HG03565 (cell line): ENCODE data around the gene ENOX1.

Source experiments
- ATAC-seq: cut with Tn5 transposase; IDR thresholded peaks from one replicate; pipeline ENCODE4 v1.9.1; 2021; ENCODE audit warnings: mild to moderate bottlenecking, moderate library complexity; ENCODE audit not compliant: unreplicated experiment

ENOX1 gene

DNA sequence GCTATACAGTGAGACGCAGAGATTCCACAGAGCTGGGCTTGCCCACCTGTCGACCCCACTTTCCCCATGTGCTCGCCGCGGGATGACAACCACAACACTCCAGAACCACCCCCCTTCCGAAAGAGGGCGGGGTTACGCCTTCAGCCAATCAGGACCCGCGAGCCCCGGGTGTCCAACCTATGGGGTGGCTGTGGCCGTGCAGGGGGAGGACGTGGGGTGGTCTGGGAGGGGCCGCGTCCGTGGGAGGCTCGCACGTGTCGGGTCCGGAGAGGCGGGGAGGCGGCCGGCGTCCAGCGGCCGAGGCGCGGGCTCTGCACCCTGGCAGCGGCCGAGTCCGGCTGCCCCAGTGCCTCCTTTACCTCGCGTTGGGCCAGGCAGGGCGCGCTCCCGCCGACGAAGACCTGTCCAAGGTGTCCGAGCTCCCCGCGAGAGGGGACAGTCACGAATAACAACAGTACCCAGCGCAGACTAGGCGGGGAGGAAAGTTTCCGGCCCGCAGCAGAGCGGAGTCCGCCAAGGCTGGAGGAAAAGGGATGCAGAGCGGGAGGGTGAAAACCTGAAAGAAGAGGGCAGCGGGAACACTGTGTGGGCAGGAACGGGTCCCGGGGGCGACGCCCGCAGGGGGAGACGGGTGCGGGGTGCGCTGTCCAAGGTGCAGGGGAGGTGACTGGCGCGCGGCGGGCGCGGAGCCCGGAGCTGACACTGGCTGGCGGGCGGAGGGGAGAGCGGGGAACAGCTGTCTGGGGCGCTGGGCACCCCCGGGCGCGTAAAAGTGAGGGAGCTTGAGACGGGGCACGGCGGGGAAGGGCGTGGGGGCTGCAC lies 911 bp downstream of the ENOX1 start:
- no peak for ATAC-seq

DNA sequence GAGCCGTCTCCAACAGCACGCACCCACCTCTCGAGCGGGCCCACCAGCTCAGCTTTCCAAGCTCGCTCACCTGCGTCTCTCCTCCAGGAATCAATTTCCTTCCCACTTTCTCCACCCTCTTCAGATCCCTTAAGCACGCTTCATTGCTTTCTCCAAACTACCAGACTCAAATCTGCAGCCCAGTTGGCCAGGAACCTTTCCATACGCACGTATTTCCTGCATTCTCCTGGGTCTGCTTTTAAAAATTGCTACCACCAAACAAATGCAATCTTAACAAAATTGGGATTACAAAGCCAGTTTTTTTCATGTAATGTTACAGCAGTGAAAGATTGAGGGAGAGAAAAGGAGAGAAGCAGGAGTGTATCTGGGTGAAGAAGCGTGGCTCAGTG lies 1.5 kb downstream of the ENOX1 start:
- ATAC-seq: no peak

DNA sequence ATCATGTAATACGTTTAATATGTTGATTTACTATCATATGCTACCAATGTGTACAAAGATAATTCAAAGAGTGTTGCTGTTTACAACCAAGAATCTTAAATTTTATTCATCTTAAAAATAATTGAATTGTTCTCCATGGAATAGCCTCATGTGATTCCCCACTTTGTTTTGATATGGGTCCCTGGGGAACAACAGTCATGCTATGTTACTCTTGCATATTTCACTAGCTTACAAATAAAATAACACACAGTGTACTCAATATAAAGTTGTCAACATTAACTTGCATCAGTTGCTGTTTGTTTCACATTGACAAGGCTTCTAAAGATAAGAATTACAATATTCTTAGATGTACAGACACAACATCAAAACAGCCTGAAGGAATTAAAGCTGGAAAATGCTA lies 2.3 kb downstream of the ENOX1 start:
- ATAC-seq: no peak

DNA sequence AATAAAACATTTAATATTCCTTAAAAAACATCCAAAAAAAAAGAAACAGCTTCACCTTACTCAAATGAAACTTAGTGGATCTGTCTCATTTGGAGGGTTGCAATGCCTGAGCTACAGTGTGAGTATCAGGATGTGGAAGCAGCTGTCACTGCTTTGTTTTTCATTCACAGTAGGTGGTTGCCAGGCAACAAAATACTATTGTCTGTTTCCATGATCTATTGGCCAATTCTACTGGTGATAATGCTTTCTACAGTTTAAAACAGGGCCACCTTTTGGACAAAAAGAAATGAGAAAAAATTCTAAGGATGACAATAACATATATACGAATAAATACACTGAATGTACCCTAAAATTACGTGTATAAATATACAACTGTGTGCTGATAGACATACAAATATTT lies 3.0 kb downstream of the ENOX1 start:
- ATAC-seq: no peak

DNA sequence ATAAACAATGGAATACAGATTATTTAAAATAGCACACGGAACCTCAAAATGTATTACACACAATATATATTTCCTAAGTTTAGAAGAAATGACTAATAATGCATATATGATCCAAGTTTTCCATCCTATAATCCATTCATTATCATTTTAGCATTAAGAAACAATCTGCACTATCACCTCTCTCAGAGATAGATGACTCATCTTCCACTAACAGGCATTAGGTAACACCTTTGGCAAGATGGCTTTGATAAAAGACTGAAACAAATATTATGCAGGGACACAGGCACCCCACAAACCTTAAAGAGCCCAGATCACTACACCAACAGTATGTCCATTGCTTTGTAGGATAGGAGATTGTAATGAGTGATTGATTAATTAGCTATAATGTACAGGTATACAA lies 4.1 kb downstream of the ENOX1 start:
- ATAC-seq: no peak

DNA sequence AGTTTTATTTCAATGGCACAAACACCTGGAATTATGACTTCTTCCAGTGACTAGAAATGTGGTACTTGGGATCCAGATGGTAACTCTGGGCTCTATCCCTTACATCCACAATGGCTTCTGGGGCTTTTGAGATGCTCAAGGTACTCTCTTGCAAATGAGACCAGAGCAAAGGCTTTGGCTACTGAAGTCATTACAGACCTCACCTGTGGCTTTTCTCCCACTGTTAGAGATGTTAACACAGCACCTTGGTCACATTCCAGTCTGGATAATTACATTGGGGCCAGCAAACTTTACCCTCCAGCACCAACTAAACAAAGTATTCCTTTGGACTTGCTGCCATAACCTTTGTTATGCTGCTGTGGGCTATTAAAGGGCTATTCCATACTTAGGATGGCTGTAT lies 6.1 kb downstream of the ENOX1 start:
- ATAC-seq: no peak

DNA sequence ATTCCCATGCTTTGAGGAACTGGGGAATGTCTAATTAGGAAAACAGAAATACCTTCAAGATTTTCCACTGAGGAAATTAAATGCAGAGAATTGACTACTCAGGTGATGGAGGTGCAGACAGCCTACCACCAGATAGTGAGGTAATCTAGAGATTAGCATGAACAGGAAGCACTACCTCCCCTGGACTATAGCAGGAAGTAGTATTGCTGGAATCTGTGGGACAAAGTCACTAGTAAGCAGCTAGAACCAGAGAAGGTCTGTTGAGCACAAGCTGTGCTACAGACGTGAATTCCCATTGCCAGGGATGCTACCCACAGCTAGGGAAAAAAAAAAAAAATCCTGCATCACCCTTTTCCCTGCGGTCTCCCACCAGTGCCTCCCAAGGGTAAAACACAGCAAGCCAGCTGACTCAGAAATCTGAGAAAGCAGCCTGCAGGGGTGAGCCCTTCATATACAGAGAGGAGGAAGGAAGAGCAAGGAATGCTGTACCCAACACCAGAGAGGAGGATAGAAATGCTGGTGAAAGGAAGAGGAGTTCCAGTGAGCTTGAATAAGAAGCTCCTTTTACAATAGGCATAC lies 10.2 kb downstream of the ENOX1 start:
- no peak for ATAC-seq

DNA sequence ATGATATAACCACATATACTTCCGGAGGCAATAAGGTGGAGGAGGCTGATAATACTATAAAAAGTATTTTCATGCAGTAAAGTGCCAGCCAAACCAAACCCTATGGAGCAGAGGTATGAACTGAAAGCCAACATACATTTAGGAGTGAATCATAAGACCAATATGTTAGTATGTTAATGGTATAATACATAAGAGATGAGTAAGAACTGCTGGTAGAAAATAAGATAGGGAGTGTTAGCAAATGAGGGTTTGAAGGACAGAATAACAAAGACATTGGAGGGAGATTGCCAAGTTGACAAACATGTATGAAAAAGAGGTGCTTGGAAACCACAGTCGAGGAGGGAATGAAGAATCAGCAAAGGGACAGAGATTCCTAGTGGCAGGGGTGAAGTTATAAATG lies 10.8 kb downstream of the ENOX1 start:
- ATAC-seq: no peak

DNA sequence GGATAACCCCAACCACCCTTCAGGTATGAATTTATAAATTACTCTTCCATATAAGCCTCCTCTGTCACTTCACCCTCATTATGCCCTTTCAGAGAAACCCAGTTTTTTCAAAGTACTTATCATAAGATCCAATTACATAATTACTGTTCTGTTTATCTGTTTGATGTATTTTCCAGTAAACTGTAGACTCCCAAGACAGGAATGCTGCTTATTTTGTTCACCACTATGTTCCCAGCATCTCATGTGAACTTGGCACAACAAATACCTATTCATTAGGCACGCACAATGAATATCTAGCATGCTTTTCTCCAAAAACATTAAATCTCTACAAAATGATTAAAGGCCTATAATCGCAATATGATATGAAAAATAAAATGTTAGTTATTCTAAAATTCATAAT lies 13.2 kb downstream of the ENOX1 start:
- no peak for ATAC-seq

DNA sequence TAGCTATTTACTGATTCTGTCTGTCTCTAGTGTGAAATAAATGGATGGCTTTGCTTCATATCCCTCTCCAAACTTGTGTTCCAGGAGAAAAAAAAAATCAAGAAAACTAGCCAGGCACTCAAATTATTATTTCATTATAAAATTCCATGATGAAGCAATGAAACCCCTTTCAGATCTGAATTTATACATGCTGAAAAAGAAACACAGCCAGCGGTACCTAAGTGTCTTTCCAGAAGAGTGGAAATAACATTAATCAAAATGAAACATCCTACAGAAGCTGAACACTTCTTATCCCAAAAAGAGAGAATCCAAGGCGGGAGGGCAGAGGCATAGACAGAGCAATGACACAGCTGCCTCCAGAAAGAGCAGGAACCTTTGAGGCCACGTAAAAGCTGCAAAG lies 15.9 kb downstream of the ENOX1 start:
- ATAC-seq: no peak

DNA sequence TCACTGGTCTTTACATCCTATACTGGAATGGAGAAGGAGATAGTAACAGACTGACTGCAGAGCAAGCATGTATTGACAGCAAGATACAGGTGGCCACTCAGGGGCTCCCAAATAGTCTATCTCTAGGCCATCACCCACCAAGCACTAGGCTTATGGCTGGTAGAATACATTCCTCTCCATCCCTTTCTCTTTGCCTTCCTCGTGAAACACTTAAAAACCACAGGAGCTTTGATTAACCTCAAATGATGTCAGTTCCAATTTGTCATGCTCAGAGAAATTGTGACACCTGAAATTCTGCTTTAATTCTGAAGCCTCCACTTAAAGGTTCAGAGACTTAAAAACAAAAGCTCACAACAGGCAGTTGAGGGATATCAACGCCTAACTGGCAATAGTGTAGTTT lies 17.2 kb downstream of the ENOX1 start:
- ATAC-seq: no peak

DNA sequence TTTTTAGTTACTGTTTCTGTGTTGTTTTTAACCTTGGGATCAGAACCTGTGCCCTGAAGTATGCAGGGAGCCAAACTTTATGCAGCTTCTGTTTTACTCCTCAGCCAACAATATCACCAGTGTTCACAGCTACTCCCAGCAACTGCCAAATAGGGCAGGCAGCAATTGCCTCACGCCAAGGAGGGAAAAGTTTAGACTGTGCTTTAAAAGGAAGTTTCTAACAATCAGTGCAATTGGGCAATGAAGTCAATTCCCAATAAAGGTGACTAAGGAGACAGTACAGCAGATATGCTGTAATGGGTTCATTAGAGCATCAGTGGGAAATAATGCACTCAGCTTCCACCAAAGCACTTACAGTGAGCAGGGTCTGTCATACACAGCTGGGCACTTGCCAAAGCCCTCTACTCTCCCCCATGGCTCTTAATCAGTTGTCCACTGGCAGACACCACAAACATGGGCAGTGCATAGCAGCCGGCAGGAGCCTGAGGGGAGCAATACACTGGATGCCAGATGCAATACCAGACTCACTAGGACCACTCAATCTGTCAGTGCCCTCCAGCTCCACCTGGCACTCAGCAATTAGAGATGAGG lies 19.3 kb downstream of the ENOX1 start:
- no peak for ATAC-seq

DNA sequence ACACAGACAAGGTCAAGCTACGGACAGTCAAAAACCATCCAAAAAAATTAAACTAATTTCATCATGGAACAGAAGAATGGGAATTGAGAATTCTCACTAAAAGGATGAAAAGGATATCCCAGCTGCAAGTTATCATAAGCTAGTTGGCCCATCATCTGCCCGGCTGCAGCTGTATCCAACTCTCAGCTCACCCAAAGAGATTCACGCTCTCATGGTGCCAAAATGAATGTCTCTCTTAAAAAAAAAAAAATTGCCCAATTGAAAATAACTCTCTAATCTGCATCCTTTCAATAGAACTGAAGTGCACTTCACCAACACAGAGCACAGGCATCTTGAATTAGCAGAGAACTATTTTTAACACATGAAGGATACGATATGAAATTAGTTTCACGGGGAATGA lies 20.0 kb downstream of the ENOX1 start:
- no peak for ATAC-seq

DNA sequence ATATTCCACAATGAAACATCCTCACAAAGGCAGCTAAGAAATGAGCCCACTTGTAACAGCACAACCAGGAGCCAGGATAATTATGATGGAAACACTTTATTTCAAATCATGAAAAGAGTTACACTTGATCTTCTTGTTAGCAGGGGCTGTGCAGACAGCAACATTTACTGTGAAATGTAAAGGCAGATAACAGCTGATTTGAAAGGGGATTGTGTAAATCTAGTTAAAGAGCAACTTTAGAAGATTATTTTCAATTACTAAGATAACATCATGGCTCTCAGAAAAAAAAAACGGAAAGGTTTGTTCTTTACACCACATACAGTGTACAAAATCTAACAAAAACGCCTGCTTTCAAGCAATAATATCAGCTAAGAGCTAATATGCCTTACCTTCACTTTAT lies 22.4 kb downstream of the ENOX1 start:
- ATAC-seq: no peak

DNA sequence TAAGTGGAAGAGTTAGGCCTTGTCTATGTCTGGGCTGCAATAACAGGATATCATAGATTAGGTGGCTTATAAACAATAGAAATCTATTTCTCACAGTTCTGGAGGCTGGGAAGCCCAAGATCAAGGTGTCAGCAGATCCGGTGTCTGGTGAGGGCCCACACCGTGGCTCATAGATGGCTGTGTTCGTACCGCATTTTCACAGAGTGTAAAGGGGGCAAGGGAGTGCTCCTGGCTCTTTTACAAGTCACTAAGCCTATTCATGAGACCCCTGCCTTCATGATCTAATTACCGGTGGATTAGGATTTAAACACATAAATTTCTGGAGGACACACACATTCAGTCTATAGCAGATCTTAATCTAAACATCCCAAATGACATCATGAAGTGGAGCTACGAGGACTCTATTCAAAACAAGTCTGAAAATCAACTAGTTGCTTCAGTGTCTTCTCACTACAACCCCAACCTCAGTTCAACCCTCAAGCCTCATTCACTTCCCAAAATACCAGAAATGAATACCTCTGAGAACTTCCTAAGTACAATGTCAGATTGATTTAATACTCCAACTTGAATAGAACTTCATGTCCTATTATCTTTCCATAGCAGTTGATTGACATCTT lies 23.5 kb downstream of the ENOX1 start:
- no peak for ATAC-seq

DNA sequence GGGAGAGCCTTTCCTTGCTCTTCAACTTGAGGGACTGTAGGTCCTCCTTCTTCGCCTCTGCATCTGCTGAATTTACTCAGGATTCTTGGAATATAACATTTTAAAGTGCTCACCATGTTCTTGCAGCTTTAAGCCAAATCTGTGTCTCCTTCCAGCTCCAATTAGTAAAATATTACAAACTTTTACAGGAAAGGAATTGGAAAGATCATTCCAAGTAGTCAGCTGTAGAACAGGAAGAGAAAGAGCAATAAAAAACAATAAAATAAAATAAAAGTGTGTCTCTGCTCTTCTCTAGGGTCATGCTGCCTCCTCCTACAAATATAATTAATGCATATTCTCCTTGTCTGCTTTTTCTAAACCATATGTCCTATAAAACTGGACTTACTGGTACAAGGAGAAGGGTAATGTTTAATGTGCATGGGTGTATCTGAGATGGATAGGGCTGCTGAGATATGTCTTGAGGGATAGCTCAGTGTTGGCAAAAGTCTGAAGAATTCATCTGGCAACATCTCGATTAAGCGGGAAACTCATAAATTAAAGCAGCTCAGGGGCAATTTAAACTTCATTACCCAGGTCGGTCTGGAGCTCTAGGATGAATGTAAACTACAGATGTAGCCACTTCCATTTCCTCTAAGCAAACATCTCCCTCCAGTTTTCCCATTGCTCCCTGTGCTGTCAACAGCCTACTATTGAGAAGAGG lies 25.0 kb downstream of the ENOX1 start:
- no peak for ATAC-seq

DNA sequence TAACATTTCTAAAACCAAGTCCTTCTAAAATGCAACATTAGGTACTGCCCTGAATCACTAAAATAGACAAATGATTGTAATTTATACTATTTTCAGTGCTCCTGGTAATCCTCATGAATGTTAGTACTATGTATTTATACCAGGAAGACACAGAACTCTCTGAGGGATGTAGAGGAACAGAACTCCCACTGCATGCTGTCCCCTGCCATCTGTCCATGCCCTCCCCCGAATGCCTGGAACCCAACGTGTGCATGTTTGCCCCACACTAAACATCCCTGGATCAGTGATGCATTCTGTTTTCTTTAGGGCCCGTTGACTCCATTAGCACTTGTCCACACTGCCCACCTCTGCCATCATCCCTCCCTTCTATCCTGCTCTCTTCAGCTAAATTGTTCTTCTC lies 26.5 kb downstream of the ENOX1 start:
- no peak for ATAC-seq

DNA sequence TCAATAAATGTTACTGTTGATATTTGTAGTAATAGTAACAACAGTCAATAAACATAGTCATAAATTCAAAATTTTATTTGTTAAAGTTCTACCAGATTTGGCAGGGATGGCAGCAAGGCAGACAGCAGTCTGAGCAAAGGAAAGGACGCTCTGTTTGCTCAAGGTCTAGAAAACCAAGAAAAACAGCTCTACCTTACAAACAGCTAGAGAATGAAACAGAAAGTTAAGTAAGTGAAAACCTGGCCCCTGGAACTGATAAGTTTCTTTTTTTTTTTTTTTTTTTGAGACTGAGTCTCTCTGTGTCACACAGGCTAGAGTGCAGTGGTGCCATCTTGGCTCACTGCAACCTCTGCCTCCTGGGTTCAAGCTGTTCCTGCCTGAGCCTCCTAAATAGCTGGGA lies 27.9 kb downstream of the ENOX1 start:
- no peak for ATAC-seq

DNA sequence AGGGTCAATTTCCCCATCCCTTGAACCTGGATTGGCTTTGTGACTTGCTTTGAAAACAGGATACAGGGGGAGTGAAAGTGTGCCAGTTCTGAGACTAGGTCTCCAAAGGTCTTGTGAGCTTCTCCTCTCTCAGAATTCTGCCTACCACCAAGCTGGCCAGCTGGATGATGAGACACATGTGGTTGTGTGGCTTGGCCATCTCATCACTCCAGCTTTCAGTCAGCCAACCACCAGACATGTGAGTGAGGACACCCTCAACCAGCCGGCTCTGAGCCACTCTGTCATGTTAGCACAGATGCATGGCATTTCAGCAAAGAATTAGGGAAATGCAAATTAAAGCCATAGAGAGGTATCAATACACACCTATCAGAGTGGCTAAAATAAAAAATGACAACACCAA lies 29.5 kb downstream of the ENOX1 start:
- ATAC-seq: no peak

DNA sequence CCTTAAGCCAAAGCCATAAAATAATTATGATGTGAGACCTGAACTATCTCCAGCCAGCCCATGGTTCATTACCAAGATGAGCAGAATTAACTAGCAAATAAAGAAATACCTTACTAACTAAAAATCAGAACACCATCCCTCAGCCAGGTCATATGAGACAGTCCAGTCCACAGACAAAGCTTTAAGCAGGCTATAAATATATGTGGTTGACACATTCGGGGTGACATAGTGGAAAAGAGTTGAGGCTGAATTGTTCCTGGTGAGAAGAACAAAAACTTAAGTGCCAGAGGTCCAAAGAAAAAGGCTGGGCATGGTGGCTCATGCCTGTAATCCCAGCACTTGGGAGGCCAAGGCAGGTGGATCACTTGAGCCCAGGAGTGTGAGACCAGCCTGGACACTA lies 30.9 kb downstream of the ENOX1 start:
- no peak for ATAC-seq

DNA sequence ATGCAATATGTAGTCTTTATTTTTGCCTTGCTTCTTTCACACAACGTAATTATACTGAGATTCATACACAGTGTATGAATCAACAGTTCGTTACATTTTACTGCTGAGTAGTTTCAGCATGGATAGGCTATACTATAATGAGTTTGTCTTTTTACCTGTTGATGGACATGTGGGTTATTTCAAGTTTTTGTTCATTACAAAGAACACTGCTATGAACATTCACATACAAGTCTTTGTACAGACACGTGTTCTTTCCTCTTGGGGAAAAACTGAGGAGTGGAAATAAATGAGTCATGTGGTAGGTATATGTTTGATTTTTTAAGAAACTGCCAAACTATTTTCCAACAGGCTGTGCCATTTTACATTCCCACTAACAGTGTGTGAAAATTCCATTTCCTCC lies 35.1 kb downstream of the ENOX1 start:
- no peak for ATAC-seq

DNA sequence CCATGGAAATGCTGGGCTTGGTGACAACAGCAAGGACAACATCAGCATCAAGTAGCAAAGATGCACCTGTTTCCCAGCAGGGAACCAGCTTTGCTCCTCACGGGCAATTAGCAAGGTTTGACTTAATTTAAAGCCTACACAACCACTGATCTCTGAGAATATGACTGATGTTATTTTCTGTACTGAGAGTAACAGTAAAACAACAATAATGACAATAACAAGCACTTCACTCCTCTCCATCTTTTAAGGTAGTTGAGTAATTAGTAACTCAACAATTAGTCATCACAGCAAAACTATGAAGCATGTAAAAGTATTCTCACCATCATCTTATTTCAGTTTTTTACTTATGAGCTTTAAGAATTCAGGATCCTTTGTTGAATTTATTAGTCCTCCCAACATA lies 37.3 kb downstream of the ENOX1 start:
- no peak for ATAC-seq
